Pancreas (tissue), 10 donors: Measurements from ENCODE around the gene MS4A3. TPM values are rescaled to one million over a fixed set of nuclear protein-coding genes. Genes with fewer than 3 reads are reported as not detected.

Source experiments
- ATAC-seq, 4 donors: fragments of 200-7000 bp; cut with Tn5 transposase; one replicate each; pipeline versions ENCODE4 v1.8.0 to v1.9.1; 2020; ENCODE audit warnings: mild to moderate bottlenecking in 4 of 4, moderate library complexity in 4 of 4
- DNase-seq, 6 donors: peaks; one replicate each; pipeline ENCODE4 v3.0.0-alpha.2; 2020
- FAIRE-seq: peaks from 2 replicates; lab custom pipeline; 2012; peaks lifted over from hg19 to GRCh38; lab: Jason Lieb, UNC
- H3K27ac ChIP-seq, 4 donors: fragments of 200-600 bp; sonication (generic); 1 replicate in 3 of 4; 2 replicates in 1 of 4; pipeline versions ENCODE4 v1.5.0 to v1.8.0; 2020
- H3K27me3 ChIP-seq, 4 donors: fragments of 200-600 bp; one replicate each; pipeline ENCODE4 v1.8.0; 2021
- H3K36me3 ChIP-seq, 3 donors: fragments of 200-600 bp; sonication (generic) in 1 of 3; one replicate each; pipeline versions ENCODE4 v1.5.0 to v1.8.0; 2020 to 2021
- H3K4me1 ChIP-seq, 3 donors: fragments of 200-600 bp; one replicate each; pipeline ENCODE4 v1.8.0; 2021
- H3K4me3 ChIP-seq, 4 donors: fragments of 200-600 bp; sonication (generic) in 2 of 4; one replicate each; pipeline versions ENCODE4 v1.5.0 to v1.8.0; 2020 to 2021
- H3K9me3 ChIP-seq, 4 donors: fragments of 200-600 bp; one replicate each; pipeline ENCODE4 v1.8.0; 2021
- WGBS, 2 donors: extraction: QIAGEN DNeasy Blood & Tissue Kit; methylation state at CpG; one replicate each; pipeline ENCODE4 v1.1.7; 2013; 5-methylcytosine and 5-hydroxymethylcytosine counted together
- intact Hi-C, 3 donors: fragments of 100-400 bp; cut with DNase I; formaldehyde crosslinking; loops; one replicate each; pipeline versions ENCODE4 v1.11.1 to v1.14.2; 2022
- polyA plus RNA-seq, 2 donors: library from polyadenylated mRNA; stranded (reverse); fragments of 200-250 nt; gene quantifications; one replicate each; pipeline ENCODE4 v1.2.3, GENCODE V29; 2013
- total RNA-seq, 6 donors: library from RNA; stranded (reverse); fragmentation: NEBNext Ultra II Directional in 4 of 6; extraction: Animal tissue kit (Norgen Biotek cat#: 25700) in 4 of 6; gene quantifications; one replicate each; pipeline versions ENCODE4 v1.2.1 to v1.2.4, GENCODE V29; 2021 to 2023
- TF ChIP-seq, protein P1 (sequence below), 4 donors: fragments of 200-600 bp; sonication (generic) in 3 of 4; IDR thresholded peaks; one replicate each; pipeline versions ENCODE4 v1.5.0 to v1.8.0; 2021; ENCODE audit warnings: antibody characterized with exemption in 4 of 4
- donor health status: healthy with polysubstance abuse.
- donor health status: DM: no; HTN: no; CAD: no; lungs with moderate emphysema.
- donor health status: DM: no; HTN: no; CAD: no.
- donor health status: control.
- donor health status: control.
- donor health status: Bipolar disorder and iron deficiency.
- donor health status: DM: yes; HTN: yes; CAD: no.
- donor health status: DM: no; HTN: no; CAD: no.
- donor health status: DM: no; HTN: no; CAD: no.
- donor health status: DM: yes; HTN: yes; CAD: no.

Gene MS4A3
- total and polyA plus RNA-seq, 8 donors: not detected

DNA sequence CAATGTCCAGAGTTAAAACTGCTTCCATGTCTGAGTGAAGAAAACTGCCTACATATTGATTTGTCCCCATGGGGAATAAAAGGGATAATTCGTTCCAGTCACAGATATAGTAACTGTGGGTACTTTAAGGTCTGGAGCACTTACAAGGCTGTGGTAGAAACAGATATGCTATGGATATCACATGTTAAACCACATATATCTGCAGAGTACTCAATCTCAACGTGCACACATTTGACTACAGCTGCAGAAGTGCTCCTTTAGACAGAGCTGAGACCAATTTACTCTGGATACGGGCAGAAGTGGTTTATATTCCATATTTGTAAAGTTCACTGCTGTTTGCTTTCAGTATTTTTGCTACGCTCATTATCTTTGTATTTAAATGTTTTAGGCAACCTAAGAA is 22.3 kb downstream of the MS4A3 start:
- intact Hi-C loops: no loop called here
- no peak overlapping the region for H3K27ac ChIP-seq
- no peak overlapping the region for H3K4me3 ChIP-seq
- ATAC-seq: no peak
- H3K4me1 ChIP-seq: no peaks in the 10 kb centered on the region
- no peaks in the 10 kb centered on the region for H3K36me3 ChIP-seq
- H3K27me3 ChIP-seq: no peaks in the 10 kb centered on the region
- 50 to 60% methylated on average over 4 of the region's 4 CpGs for WGBS, 2 donors
- TF ChIP-seq, protein P1, sequence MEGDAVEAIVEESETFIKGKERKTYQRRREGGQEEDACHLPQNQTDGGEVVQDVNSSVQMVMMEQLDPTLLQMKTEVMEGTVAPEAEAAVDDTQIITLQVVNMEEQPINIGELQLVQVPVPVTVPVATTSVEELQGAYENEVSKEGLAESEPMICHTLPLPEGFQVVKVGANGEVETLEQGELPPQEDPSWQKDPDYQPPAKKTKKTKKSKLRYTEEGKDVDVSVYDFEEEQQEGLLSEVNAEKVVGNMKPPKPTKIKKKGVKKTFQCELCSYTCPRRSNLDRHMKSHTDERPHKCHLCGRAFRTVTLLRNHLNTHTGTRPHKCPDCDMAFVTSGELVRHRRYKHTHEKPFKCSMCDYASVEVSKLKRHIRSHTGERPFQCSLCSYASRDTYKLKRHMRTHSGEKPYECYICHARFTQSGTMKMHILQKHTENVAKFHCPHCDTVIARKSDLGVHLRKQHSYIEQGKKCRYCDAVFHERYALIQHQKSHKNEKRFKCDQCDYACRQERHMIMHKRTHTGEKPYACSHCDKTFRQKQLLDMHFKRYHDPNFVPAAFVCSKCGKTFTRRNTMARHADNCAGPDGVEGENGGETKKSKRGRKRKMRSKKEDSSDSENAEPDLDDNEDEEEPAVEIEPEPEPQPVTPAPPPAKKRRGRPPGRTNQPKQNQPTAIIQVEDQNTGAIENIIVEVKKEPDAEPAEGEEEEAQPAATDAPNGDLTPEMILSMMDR (IDR thresholded peaks at IDR 0.05): no peak
- no peak for FAIRE-seq
- H3K9me3 ChIP-seq: no peaks in the 10 kb centered on the region
- no peak for DNase-seq

DNA sequence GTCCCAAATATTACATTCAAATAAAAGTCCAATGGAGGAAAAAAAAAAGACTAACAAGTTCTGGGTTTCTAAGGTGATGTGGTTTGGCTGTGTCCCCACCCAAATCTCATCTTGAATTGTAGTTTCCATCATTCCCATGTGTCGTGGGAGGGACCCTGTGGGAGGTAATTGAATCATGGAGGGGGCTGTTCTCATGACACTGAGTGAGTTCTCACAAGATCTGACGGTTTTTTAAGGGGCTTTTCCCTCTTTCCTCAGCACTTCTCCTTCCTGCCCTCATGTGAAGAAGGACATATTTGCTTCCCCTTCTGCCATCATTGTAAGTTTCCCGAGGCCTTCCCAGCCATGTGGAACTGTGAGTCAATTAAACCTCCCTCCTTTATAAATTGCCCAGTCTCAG is 24.1 kb downstream of the MS4A3 start:
- Histone ChIP-seq H3K9me3 (no peaks in the 10 kb centered on the region), H3K4me1 (no peaks in the 10 kb centered on the region), H3K36me3 (no peaks in the 10 kb centered on the region), H3K4me3 (no peak overlapping the region), H3K27ac (no peak overlapping the region), H3K27me3 (no peaks in the 10 kb centered on the region)
- FAIRE-seq (no peak), ATAC-seq (no peak), DNase-seq (no peak)
- intact Hi-C loops: no loop called here
- TF ChIP-seq, protein P1 (IDR thresholded peaks at IDR 0.05): no peak
- WGBS, 2 donors: 49 to 55% methylated on average over 3 of the region's 3 CpGs

DNA sequence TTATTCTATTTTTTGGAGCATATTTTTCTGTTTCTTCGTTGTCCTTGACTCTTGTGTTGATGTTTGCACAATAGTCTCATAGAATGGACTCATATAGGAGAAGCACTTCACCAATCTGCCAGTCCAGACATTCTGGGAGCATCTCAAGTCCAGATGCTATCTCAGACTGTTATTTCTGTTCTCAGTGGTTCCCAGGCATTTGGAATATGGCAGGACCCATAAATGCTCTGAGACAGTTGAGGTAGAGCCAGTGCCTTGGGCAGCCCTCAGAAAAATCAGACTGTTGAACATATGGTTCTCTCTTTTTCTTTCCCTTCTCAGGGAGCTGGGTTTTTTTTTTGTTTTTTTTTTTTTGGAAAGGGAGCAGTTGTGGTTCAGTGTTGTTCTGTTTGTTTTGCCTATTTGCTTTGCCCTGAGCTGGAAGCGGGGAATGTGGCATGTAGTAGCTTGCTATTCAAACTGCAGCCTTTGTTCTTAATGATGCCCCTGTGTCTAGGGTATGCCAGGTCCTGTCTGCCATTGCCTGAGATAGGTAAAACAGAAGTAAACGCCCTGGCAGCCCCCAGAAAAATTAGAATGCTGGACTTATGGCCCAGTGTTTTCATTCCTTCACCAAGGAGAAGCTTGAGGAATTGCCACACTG is 28.3 kb downstream of the MS4A3 start:
- 44 to 49% methylated on average over 3 of the region's 3 CpGs for WGBS, 2 donors
- Histone ChIP-seq H3K27me3 (no peaks in the 10 kb centered on the region), H3K4me1 (peaks cover 0 to 4% (median 0%) of the 10 kb centered on the region in 3 donors), H3K27ac (no peak overlapping the region), H3K9me3 (no peaks in the 10 kb centered on the region), H3K36me3 (no peaks in the 10 kb centered on the region), H3K4me3 (no peak overlapping the region)
- TF ChIP-seq, protein P1 (IDR thresholded peaks at IDR 0.05): no peak
- no peak for FAIRE-seq
- DNase-seq: no peak
- peak in 2 of 4 donors; percentile 15 to 32 for ATAC-seq
- intact Hi-C loops: no loop called here

DNA sequence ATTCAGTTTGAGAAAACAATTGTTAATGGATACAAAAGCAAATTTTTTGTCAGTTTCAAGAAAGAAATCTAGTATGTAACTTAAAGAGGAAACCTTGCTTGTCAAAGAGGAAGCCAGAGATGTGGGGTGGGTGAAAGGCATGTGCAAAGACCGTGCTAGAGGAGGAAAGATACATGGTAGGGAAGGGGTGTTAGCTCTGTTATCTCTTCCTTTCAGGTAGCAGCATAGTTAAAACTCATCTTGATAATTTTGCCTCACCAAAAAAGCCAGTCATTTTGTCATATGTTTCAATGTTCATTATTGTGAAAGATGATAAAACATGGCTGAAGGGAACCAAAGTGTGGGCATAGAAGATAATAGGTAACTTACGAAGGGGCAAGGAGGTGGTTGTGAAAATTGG is 29.4 kb downstream of the MS4A3 start:
- no peak for ATAC-seq

DNA sequence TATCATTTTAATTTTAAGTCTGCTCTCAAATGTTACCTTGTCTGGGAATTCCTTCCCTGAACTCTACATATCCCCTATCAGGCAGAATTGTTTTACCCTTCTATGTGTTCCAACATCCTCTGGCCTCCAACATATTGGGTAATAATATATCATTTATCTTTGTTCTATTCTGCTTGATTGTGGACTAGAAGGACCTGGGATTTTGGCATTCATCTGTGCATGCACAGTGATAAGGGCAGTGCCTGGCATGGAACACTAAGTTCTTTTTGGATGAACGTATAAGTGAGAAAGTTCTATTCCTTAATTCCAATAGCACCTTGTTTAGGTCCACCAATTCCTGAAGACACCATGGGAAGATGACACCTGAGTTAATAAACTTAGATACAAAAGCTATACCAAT is 30.8 kb downstream of the MS4A3 start:
- Histone ChIP-seq H3K4me1 (peaks cover 0 to 4% (median 0%) of the 10 kb centered on the region in 3 donors), H3K36me3 (no peaks in the 10 kb centered on the region), H3K27ac (no peak overlapping the region), H3K27me3 (no peaks in the 10 kb centered on the region), H3K4me3 (no peak overlapping the region), H3K9me3 (no peaks in the 10 kb centered on the region)
- TF ChIP-seq, protein P1 (IDR thresholded peaks at IDR 0.05): no peak
- WGBS, 2 donors: 15 to 19% methylated on average over 1 of the region's 1 CpG
- intact Hi-C loops: no loop called here
- DNase-seq (no peak), FAIRE-seq (no peak), ATAC-seq (peak in 2 of 4 donors; percentile 28 to 62)

More for the DNA sequence above, 29.4 kb downstream of the MS4A3 start:
- H3K4me3 ChIP-seq: no peak overlapping the region
- no peak for DNase-seq
- no peak for FAIRE-seq
- H3K9me3 ChIP-seq: no peaks in the 10 kb centered on the region
- WGBS, 2 donors: 86 to 94% methylated on average over 2 of the region's 2 CpGs
- TF ChIP-seq, protein P1 (IDR thresholded peaks at IDR 0.05): no peak
- H3K36me3 ChIP-seq: no peaks in the 10 kb centered on the region
- intact Hi-C loops: no loop called here
- H3K27me3 ChIP-seq: no peaks in the 10 kb centered on the region
- no peak overlapping the region for H3K27ac ChIP-seq
- peaks cover 0 to 4% (median 0%) of the 10 kb centered on the region in 3 donors for H3K4me1 ChIP-seq
